Activated CD8-positive, alpha-beta memory T cell treated with anti-CD3 and anti-CD28 coated beads for 48 hours (primary cell): ENCODE results near the gene SNX2.
"Not testable (repeated sequence)": the region's sequence is repeated elsewhere in the genome, so short reads cannot be mapped to it uniquely, and the experiment has no call there.

Experiments
- DNase-seq, 3 experiments: peaks; one replicate each; pipeline ENCODE4 v3.0.0-alpha.2; 2020; ENCODE audit warnings: low read depth in 2 of 3, low spot score in 2 of 3

SNX2 gene, protein sequence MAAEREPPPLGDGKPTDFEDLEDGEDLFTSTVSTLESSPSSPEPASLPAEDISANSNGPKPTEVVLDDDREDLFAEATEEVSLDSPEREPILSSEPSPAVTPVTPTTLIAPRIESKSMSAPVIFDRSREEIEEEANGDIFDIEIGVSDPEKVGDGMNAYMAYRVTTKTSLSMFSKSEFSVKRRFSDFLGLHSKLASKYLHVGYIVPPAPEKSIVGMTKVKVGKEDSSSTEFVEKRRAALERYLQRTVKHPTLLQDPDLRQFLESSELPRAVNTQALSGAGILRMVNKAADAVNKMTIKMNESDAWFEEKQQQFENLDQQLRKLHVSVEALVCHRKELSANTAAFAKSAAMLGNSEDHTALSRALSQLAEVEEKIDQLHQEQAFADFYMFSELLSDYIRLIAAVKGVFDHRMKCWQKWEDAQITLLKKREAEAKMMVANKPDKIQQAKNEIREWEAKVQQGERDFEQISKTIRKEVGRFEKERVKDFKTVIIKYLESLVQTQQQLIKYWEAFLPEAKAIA

DNA sequence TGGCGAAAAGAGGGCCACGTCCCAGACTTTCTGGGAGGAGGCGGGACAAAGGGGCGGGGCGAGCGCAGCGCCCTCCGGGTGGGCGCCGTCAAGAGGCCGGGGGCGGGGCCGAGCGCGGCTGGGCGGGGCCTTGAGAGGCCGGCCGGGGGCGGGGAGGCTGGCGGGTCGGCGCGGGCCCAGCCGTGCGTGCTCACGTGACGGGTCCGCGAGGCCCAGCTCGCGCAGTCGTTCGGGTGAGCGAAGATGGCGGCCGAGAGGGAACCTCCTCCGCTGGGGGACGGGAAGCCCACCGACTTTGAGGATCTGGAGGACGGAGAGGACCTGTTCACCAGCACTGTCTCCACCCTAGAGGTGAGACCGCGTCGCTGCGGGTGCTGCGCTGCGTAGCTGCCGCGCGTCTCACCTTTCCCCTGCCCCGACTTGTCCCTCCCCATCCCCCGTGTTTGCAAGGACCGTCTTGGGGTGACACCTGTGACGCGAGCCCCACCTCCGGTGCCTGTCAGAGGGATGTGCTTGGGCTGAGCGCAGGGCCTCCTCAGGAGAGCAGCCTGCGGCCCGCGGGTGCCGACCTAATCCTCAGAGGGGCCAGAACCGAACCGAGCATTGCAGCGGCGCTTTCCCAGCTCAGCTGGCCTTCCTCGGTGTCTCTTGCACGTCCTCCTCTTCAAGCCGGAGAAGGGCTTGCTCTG is at the start of gene SNX2:
Gene SNX2, plus strand, starts transcription at position 220 of the 689 bp plus-strand sequence. Its CDS starts 24 bp downstream, at position 244.
- peak; percentile 72 to 84 (median 74) for DNase-seq

DNA sequence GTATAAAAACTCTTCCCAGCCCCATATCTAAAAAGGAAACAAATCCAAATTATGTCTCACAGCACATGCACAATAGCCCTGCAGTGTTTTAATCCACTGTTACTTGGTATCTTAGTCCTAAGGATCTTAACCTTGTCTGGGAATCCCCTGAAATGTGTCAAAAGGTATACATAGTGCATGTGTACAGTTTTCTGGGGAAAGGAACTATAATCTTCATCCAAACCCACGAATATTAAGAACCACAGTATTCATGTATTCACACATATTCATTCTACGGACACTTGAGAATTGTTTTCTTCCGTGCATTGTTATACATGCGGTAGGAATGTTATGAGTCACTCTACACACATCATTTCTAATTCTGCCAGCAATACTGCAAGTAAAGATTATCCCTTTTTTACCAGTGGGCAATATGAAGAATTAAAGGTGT is 47.8 kb upstream of the SNX2 start:
- no peak for DNase-seq

DNA sequence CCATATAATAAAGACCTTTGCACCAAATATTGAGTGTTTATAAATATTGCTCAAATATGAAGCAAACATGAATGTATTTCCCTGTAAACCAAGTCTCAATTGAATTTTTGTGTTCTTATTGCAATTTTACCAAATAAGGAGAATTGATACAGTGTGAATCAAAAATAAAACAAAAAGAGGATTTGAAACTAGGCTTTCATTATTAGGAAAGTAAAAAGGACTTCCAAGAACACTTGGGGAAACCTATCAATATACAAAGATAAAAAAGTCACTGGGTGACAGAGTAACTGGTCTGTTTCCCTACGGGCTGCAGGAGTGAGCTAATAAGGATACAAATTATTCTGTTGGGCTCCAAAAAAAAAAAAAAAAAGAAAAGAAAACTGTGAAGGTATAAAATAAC is 44.8 kb upstream of the SNX2 start:
- DNase-seq, result no peak

DNA sequence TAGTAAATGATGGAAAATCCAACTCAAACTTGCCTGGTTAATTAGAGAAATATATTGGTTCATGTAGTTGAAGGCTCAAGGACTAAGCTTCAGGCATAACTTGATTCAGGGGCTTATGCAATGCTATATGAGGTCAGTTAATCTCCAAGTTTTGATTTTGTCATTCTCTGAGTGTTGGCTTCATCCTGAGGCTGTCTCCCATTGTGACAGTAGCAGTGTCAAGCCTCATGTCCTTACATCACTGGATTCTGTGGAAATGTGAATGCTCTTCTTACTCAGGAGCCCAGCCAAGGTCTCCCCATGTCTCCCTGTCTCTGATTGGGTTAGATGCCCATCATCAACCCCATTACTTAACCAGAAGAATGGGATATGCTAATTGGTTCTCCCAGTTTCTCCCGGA is 44.4 kb upstream of the SNX2 start:
- DNase-seq, result no peak

DNA sequence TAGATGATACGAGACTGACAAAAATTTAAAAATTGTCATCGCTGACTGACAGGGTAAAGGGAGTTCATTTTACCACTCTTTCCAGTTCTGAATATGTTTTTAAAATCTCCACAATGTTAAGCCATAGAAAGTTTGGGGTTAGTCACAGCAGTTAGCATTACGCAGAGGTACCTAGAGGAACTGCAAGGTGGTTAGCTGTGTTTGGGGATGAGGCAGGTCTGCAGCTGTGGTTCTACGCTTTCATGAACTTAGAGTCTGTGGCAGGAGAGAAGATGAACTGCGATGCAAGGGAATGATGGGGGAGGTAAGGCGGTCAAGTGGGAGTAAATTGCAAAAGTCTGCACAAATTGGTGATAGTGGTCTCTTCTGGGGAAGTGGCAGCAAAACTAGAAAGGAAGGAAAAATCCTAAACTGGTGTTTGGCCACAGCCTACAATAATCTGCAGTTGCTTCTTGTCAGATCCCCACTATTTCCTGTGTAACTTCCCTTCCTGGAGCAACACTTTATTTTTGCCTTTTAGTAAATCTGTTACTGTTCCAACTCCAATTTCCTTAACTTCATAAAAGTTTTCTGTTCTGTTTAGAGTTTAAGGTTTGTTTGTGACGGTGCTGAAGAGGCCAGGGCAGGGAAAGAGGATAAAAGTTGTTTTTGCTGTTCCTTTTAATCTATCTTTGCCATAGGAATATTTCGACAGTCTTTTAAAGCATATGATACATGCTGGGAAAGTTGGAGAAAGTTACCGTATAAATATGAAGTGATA is 38.6 kb upstream of the SNX2 start:
- DNase-seq, result no peak

DNA sequence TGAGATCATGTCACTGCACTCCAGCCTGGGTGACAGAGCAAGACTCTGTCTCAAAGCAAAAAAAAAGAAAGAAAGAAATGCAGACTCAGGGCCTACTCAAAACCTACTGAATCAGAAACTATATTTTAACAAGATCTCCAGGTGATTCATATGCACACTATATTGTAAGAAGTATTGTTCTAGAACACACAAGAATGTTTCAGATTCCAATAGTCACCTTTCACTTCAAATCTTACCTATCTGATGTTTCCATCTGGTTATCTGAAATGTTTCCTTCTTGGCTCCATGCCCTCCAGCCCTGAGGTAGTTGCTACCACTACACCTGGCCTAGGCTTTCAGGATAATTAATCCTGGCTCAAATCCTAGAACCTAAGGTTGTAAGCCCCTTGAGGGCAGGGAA is 36.8 kb upstream of the SNX2 start:
- DNase-seq, result no peak

DNA sequence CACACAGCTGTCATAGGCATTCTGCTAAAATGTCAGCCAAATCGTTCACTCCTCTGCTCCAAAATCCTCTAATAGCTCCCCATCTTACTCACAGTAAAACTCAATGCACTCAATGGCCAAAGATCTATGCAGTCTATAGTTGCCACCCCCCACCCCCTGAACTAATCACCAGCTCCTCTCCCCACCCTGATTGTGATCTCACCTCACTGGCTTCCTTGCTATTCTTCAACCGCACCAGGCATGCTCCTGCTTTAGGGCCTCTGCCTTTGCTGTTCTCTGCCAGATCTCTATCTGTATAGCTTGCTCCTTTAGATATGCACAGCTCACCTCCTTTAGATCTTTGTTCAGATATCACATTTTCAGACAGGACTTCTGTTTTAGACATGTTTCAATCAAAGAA is 33.2 kb upstream of the SNX2 start:
- DNase-seq, result no peak

DNA sequence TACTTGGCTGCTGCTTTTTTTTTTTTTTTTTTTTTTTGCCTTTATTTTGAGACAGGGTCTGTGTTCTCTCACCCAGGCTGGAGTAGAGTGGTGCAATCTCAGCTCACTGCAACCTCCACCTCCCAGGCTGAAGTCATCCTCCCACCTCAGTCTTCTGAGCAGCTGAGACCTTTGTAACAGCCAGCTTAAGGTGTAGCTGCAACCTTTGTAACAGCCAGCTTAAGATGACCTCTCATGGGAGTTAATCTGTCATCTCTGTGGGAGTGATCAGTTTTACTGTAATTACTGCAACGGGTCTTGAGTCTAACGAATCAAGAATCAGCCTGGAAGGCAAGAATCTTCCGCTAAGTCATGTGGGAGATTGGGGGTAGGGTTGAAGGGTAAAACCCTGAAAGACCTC is 31.6 kb upstream of the SNX2 start:
- no peak for DNase-seq

DNA sequence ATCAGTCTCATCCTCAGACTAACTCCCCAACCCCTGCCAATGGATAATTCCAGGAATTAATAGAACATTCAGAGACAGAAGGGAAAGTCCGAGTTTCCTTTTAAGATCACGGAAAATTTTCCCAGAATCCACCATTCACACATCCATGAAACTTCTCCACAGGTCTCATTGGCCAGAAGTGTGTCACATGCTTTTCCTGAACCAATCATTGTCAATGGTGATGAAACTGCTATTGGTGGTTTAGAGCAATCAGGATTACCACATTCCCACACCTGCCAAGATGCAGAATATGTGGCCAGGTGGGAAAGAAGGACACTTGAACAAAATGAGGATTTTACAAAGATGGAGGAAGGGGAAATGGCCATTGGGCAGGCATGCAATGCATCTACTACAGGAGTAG is 29.3 kb upstream of the SNX2 start:
- DNase-seq, result no peak

DNA sequence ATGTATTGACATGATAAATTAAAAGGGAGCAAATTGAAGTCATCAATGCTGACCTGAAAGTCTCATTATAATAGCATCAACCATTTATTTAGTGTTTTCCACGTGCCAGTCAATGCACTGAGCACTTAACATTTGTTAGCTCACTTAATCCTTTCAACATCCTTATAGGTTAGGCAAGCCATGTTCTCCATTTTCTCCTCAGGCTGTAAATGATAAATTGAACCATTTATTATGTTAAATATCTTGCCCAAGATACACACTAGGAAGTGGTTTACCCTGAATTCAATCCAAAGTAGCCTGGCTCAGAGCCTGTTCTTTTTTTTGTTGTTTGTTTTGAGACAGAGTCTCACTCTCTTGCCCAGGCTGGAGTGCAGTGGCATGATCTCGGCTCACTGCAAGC is 25.0 kb upstream of the SNX2 start:
- no peak for DNase-seq

DNA sequence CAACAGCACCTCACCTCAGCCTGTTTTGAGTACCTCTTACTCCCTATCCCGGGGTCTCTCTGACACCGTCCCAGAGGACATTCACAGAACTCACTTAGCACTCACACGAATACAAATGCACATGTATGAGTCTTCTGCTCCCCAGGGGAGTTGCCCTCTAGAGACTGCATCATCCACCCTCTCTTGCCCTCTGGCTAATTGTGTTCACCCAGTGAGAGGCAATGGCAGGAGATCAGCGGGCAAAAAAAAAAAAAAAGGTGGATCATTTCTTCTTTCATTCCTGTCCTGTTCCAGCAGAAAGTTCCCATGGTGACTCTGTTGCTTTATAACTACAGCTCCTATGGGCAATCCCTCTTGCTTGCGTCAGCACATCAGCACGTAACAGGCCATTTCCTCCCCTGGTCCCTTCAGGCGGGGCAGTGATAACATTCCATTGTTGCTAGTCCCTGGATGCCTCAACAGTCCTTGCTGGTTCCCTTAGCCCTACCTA is 23.5 kb upstream of the SNX2 start:
- DNase-seq, result no peak

DNA sequence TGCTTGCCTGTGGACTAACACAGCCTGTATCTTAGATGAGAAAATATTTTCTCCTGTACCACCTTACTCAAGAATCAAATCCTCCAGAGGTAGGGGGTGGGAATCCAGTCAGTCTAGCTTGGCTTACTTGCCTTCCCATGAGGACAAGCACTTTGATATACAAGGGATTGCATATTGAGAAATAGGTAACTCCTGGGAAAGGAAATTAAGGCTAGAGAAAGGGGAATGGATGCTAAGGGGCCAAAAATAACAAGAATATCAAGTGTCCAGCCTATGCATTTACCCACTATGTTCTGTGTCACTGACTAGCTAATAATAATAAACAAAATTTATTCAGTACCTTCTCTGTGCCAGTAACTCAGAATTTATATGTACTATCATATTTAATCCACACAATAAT is 21.4 kb upstream of the SNX2 start:
- DNase-seq, result no peak

DNA sequence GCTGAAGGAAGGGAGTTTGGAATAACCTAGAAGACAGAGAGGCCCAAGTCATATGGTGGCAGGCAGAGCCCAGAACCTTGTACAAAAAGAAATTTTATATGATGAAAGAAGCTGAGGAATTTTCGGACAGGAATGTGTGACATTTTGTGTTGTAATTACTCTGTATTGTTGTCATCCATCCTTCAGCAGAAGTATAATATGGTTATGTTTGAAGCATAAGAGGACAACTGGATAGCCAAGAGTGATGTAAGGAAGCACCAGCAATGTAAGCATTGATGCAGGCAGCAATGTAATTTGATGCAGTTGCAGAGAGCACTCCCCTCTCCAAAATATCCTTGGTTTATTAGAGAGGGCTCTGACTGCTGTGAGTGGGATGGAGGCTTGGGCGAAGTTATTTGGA is 19.1 kb upstream of the SNX2 start:
- DNase-seq, result no peak

DNA sequence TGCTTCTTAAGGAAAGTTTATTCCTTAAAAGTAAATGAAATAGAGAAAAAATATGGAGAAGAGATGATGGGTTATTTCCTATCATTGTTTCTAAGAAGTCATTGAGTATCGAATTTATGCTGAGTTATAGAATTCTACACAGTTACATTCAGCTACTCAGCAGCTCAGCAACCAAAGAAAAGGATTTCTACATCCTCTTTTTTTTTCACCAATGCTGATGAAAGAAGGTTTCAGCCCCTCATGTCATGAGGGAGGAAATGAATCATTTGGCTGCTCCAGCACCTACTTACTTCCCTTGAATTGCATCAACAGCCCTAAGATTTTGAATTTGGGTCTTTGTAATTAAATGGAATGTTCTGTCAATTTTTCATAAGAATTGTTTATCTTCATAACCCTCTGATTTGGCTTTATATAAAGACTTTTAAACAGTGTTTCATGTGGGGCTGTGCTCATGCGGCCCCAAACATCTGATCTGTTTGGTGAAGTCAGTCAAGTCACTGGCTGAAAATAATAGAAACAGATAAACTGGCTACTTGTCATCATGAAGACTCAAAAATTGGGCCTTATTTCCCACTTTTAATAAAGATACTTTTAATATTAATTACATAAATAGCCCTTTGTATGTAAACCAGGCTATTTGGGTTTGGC is 18.5 kb upstream of the SNX2 start:
- DNase-seq, result no peak

DNA sequence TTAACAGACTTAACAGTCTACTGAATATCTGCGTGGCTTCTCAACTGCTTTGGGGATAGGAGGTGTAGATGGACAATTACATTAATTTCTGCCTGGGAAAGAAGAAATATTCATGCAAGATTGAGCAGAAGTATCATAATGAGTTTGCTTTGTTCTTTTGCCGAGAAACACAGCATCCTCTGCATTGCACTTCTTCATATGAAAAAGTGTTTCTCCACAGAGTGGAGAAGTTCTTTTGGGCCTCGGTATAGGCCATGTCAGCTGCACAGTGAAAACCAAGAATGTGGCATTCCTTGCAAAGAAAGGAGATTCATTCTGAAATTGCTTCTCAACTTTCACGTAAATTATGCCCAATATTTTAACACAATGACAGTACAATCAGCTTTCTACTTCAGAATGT is 17.6 kb upstream of the SNX2 start:
- no peak for DNase-seq

DNA sequence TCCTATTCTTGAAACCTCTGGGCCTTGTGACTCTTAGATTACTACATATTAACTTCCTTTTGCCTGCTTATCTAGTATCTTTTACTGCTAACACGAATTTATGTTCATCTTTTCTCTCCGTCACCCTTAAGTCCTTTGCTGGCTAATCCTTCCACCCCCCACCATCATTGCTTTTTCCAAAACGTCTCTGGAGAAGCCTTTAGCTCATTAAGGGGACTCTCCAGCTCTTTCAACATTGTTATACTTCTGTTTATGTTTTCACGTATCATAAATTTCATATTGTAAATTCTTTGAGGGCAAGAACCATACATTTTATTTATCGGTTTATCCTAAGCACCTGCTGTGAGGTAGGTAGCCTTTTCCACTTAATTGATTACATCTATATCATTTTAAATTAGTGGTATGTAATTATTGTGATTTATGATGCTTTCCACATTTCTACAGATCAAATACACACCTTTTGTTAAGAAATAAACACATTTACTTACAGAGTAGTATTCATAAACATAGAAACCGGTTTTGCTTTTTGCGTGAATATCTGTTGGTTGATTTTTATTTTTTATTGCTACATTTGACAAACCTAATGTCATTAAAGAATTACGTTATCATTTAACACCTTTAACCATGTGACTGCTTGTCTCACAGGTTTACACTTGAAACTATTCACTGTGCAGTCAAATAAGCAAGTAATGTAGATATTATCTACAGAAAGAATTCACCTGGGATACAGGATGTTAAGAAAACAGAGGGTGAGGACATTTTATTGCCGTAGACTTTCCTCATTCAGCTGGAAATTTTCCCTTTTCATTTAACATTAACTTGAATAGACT is 15.4 kb upstream of the SNX2 start:
- DNase-seq, result no peak

DNA sequence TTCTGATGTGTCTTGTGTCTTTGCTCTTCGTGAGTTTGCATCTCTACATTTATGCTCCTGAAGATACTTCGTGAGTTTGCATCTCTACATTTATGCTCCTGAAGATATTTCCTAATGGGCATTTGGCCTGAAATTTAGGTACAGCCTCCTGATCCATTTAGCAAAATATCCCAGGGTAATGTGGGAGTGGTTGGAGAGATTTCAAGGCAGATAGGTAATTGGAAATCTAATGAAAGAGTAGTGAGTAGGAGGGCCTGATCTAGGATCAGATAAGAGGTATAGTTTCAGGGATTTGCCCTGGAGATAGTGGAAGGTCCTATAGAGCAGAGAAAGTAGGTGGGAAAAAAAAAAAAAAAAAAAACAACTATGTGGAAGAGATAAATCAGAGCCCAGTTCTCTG is 14.6 kb upstream of the SNX2 start:
- no peak for DNase-seq

DNA sequence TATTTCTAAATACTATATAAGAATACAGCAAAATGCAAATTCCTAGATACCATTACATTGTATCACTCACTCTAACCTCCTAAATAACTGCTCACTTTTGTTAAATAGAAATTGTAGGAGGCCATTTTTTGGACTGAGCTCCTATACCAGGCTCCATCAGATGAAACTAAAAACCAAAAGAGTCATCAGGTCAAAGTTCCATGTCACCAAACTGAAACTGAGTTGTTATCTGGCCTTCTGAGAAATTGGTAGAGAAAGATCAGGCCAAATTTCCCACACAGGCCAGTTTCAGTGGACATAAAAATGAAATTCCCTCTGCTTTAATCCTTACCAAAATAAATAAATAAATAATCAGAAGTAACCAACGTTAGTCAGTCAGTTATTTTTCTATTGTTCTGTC is 13.8 kb upstream of the SNX2 start:
- no peak for DNase-seq

DNA sequence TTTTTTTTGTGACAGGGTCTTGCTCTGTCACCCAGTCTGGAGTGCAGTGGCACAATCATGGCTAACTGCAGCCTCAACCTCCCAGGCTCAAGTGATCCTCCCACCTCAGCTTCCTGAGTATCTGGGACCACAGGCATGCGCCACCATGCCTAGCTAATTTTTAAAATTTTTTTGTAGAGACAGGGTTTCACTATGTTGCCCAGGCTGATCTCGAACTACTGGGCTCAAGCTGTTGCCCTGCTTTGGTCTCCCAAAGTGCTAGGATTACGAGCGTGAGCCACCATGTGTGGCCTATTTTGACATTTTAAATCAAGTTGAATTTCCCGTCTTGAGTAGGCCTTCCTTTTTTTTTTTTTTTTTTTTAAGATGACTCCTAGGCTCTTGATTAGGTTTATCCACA is 13.0 kb upstream of the SNX2 start:
- not testable (repeated sequence) for DNase-seq

DNA sequence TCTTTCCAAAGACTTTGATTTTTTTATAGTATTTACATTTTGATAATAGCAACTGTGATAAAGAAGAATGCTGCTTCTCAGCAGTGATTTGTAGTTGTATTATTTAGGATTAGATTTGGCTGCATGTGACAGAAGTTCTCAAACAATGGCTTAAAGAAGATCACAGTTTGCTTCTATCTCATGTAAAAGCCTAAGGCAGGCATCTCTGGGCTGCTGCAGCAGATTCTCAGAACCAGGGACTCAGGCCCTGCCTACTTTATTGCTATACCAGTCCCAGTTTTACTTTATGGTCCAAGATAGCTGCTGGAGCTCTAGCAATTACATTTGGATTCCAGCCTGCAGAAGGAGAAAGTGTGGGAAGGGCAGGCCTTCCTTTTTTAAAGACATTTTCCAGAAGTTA is 8.8 kb upstream of the SNX2 start:
- no peak for DNase-seq
